Caki2 (cell line): ENCODE results near the gene SGCG. TPM values are rescaled to one million over a fixed set of nuclear protein-coding genes. Genes with fewer than 3 reads are reported as not detected.
"Not testable (repeated sequence)": the region's sequence is repeated elsewhere in the genome, so short reads cannot be mapped to it uniquely, and the experiment has no call there.

Source experiments
- DNase-seq: peaks from one replicate; pipeline ENCODE4 v3.0.0-alpha.2; 2015; ENCODE audit warnings: low read depth
- in situ Hi-C: cut with HindIII; loops from 2 replicates; pipeline ENCODE4 v1.10.0; 2016; ENCODE audit warnings: low sequenced_read_pairs, low pct_unique_long_range_greater_than_20kb, mixed read lengths
- total RNA-seq: library from RNA; depleted of rRNA; stranded (reverse); fragments of >200 nt; shearing (Covaris generic); gene quantifications from 2 replicates; pipeline ENCODE4 v1.2.3, GENCODE V29; 2014; ENCODE audit warnings: low replicate concordance

The SGCG gene
- total RNA-seq, 1 experiment from 2014 or later = not detected

DNA sequence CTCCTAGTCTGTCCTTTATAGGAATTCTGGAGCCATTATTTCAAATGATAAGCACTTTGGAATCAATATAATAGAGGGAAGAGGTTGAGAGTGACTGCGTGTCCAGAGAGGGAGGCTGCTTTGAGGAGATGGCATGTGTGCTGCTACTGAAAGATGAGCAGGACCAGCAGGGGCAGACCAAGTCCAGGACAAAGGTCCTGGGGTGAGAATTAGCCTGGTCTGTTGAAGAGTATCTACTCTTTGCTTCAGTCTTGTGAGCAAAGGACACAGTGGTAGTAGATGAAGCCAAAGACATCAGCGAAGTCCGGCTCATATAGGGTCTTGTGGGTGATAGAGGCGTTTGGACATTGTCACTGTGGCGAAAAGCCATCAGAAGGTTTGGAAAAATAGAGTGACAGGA lies 21.1 kb downstream of the SGCG start:
- in situ Hi-C loops = no loop called here
- no peak for DNase-seq

DNA sequence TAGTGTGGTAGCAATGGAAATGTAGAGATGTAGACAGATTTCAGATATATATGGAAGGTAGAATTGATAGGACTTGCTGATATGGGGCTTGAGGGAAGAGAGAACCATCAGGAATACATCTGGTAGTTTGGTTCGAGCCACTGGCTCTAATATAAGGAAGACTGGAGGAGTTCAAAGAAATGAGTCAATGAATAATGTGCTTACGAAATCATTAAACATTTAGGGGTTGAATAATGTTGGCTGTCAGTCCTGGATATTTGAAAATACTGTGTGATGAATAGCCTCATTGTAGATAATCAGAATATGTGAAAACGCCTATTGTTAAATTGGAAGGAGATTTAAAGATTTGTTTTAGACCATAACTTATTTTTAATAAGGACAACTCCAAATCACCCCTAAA lies 21.6 kb downstream of the SGCG start:
- in situ Hi-C loops = no loop called here
- DNase-seq = no peak

DNA sequence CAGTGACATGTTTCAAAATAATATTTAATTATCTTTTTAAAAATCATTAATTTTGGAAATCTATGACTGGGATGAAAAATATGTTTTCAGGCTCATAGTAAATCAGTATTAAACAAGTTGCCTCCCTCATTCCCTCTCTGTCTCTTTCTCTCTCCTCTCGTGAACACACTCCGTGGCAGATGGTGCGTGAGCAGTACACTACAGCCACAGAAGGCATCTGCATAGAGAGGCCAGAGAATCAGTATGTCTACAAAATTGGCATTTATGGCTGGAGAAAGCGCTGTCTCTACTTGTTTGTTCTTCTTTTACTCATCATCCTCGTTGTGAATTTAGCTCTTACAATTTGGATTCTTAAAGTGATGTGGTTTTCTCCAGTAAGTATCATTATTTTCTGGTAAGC lies 22.7 kb downstream of the SGCG start:
- in situ Hi-C loops = no loop called here
- no peak for DNase-seq

DNA sequence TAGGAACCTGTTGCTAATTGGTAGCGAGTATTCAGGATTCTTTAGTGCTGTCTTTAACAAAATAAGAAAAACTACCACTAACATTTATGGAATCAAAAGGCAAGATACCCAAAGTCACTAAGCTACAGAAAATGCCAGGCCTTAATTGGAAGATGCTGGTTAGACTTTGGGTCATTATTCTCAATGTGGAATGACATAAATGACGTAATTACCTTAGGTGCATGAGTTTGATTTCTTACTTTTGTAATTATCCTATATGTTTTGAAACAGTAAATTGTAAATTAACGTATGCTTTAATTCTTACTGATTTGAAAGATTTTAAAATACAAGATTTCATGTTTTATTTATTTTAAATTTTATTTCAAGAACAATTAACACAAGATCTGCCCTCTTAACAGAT lies 25.0 kb downstream of the SGCG start:
- in situ Hi-C loops = no loop called here

DNA sequence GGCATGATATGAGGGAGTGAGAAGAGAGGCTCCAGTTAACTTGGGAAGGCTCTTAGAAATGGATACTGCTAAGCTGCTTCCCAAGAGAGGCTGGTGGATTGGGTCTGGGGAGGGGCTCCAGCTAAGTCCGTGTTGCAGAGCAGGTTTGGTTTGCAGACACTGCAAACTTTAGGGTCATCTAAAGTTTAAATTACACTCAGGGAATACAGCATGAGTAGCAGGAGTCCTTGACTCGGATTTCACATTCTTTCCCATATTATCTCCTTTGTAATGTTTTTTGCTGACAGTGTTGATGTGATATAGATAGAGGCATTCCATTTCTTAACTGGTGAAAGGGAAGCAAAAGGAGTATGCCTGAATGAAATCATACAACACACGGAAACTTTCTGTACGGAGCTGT lies 31.9 kb downstream of the SGCG start:
- in situ Hi-C loops = no loop called here
- DNase-seq = no peak

More for the DNA sequence above, 25.0 kb downstream of the SGCG start:
- no peak for DNase-seq

DNA sequence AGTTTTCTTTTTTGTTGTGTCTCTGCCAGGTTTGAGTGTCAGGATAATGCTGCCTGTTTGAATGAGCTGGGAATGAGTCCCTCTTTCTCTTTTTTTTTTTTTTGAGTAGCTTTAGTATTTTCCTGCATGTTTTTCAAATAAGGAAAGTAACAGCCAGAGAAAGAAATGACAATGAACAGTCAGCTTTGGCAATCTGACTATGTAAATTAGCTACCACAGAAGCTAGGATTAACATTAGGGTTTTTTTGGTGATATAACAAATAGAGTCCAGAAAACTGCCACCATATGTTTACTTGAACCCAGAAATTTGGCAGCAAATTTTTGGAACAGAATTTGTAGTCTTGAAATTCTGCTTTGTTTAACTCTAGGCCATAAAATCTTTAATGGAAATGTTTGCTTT lies 50.5 kb downstream of the SGCG start:
- in situ Hi-C loops = no loop called here
- DNase-seq = no peak

DNA sequence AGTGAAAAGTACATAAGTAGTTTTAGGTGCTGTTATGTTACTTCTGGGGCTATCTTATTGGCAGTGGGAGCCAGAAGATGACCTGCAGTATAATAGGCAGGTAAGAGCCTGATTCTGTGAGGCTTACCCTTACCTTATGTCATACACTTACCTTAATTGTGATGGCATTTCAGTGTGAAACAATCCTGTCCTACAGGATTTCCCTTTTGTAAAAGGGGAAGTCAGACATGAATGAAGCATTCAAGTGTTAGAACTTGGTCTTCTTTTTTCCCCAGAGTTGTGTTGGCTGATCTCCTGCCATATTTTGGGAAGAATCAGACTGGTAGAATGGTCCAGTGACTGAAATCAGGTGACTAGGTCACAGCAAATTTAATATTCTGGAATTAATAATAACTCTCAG lies 55.2 kb downstream of the SGCG start:
- in situ Hi-C loops = no loop called here

DNA sequence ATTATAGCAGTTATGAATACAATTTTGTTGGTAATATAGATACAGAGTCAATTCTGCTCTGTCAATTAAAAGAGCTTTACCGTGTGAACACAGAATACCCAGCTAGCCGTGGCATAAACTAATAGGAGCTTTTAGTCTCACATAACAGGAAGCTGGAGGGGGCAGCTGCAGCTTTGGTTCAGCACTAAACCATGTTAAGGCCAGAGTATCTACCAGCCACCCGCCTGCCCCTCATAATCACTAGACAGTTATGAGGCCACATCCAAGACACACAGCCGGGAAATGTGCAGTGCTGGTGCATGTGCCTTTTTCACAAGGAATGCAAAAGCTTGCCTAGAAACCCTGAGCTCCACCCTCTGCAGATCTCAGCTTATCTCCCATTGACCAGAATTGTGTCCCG lies 62.3 kb downstream of the SGCG start:
- DNase-seq = no peak
- in situ Hi-C loops = no loop called here

More for the DNA sequence above, 55.2 kb downstream of the SGCG start:
- DNase-seq = no peak

DNA sequence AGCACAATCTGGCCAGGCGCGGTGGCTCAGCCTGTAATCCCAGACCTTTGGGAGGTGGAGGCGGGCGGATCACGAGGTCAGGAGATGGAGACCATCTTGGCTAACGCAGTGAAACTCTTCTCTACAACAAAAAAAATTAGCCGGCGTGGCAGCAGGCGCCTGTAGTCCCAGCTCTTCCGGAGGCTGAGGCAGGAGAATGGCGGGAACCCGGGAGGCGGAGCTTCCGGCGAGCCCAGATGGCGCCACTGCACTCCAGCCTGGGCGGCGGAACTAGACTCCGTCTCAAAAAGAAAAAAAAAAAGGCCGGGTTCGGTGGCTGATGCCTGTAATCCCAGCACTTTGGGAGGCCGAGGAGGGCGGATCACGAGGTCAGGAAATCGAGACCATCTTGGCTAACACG lies 67.6 kb downstream of the SGCG start:
- in situ Hi-C loops, DNase-seq: not testable (repeated sequence)

DNA sequence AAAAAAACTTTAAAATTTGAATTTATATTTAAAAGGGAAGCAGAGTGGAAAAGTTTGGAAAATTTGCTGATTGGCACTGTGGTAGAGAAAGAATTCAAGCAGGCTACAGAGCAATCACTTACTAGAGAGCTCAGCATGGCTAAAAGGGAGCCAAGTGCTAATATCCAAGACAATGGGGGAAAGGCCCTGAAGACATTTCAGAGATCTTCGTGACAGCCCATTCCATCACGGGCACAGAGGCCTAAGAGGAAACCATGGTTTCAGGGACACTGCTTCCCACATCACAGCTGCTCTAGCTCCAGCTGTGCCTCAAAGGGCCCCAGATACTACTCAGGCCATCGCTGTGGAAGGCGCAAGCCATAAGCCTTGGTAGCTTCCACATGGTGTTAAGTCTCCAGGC lies 73.7 kb downstream of the SGCG start:
- in situ Hi-C loops = no loop called here
- no peak for DNase-seq

DNA sequence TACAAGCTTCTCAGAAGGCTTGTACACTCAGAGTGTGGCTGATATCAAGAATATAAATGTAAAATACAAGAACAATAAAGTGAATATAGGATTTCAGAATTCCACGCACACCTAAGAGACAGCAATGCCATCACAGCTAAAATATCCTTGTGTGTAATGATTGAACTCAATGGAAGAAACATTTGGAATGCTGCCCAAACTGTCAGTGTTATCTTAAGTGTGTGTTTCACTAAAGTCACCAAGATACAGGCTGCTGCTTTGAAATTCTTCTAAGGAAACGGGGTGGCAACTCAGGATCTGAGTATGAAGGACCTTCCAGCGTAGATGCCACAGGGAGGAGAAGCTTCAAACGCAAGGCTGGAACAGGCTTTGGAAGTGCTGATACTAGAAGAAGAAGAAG lies 86.8 kb downstream of the SGCG start:
- no peak for DNase-seq
- in situ Hi-C loops = no loop called here

DNA sequence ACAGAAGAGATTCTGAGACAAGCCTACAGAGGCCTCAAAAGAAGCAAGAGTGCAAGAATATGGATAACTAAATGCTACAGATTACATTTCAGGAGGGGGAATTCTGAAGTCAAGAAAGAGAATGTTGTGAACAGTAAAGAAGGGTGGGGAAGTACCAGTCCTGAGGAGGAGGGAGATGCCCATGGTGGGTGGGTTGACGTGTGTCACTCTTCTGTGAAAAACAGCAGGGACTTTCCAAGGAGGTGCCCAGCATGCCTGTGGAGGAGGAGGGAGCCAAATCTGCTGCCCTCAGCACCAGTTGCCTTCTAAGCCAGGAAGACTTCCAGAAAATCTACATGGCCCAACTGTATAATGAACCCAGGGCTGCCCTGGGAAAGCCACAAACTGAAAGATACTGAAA lies 87.7 kb downstream of the SGCG start:
- in situ Hi-C loops = no loop called here
- no peak for DNase-seq

DNA sequence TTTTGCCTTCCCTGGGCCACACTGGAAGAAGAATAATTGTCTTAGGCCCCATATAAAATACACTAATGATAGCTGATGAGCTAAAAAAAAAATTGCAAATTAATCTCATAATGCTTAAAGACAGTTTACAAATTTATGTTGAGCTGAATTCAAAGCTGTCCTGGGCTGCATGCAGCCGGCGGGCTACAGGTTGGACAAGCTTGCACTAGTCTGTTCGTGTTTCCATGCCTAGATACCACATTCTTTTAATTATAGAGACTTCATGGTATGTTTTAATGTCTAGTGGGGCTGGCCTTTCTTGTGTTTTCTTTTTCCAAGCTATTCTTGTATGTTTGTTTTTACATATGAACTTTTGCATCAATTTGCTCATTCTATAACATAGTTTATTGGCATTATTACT lies 90.6 kb downstream of the SGCG start:
- in situ Hi-C loops = no loop called here
- DNase-seq = no peak

DNA sequence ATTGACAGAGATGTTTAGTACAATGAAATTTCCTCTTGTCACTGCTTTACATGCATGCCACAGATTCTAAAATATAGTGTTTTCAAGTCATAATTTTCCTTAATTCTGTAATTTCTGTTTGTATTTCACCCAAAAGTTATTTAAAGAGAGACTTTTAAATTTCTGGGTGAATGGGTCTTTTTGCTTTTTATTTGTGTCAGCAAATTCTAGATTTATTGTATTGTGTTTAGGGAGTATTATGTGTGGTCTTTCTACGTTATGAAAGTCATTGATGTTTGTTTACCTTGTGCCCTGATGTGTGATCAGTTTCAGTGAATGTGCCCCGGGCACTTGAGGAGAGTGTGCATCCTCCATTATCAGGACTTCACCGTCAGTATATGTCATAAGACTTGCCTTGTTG lies 92.7 kb downstream of the SGCG start:
- in situ Hi-C loops = no loop called here
- DNase-seq = no peak

DNA sequence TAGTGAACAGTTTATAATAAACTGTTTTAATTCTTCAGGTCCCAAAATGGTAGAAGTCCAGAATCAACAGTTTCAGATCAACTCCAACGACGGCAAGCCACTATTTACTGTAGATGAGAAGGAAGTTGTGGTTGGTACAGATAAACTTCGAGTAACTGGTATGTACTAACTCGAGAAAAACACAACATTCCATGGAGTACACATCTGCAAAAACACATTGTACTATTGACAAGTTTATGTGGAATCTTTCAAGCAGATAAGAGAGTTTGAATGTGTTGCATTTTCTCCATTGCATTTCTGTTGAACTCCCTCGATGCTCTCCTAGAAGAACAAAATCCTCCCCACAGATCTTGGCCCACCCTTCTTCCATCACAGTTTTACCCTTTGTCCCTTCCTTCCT lies 98.5 kb downstream of the SGCG start:
- in situ Hi-C loops = no loop called here
- DNase-seq = no peak

DNA sequence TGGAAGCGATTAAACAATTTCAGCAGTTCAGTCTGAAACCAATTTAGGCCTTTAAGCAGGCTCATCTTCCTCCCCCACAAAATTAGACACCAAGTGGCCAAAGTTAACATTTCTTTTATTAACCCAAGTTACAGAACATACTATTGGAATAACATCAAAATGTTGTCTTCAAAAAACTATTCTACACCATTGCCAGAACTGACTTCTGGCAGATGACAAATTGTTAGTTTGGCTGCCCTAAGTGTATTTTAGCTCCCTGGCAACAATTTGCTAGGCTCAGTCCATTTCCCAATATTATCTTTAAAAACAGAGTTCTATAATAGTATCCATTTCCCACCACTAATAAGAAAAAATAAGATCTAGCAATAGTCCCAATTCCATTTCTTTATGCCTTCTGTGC lies 107.8 kb downstream of the SGCG start:
- DNase-seq = no peak
- in situ Hi-C loops = no loop called here

DNA sequence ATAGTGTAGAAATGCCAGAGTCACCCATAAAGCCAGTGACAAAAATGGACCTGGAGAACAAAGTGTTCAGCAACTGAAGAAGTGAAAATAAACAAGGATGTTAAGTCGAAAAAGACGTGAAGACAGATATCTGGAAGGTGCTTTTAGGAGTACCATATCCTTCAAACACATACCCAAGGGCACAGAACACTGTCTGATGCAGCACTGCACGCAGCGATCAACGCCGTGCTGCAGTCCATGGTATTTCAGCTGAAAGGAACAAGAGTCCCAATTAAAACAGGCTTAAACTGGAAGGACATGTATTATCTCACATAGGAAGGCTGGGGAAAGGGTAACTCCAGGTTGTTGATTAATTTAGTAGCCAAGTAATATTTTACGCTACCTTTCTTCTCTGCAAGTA lies 108.2 kb downstream of the SGCG start:
- in situ Hi-C loops = no loop called here

DNA sequence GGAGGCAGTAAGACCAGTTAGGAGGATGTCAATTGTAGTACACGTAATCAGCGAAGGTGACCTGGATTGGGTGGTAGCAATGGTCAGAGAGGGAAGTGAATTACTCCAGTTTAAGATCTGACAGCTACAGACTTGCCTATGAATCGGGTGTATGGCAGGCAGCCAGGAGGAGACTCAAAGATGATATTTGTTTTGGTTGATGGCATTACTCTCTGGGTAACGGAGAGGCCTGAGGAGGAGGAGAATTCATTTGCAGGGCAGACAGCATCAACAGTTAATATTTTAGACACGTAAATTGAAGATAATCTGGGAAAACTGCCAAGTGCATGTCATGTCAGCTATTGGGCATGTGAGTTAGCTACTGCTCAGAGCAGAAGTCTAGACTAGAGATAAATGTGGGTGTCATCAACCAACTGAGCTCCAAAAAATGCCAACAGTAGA lies 109.2 kb downstream of the SGCG start:
- peak; percentile 44 for DNase-seq
- in situ Hi-C loops = no loop called here

More for the DNA sequence above, 108.2 kb downstream of the SGCG start:
- DNase-seq = no peak

DNA sequence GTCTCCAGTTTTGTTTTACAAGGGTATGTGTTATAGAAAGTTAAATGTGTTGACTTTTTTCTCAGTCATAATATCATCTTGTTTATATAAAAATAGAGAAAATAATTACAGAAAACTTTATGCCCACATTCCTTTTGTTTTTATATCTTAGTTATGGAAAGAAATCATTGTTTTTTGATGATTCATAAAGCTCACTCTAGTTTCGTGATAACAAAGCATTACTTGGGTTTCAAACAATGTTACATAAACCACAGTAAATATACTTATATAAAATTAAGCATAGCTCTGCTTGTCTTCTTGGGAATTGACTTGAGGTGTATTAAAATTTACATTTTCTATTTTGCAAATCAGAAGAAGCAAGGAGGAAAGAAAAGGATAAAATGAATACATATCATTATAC lies 111.8 kb downstream of the SGCG start:
- no peak for DNase-seq
- in situ Hi-C loops = no loop called here

DNA sequence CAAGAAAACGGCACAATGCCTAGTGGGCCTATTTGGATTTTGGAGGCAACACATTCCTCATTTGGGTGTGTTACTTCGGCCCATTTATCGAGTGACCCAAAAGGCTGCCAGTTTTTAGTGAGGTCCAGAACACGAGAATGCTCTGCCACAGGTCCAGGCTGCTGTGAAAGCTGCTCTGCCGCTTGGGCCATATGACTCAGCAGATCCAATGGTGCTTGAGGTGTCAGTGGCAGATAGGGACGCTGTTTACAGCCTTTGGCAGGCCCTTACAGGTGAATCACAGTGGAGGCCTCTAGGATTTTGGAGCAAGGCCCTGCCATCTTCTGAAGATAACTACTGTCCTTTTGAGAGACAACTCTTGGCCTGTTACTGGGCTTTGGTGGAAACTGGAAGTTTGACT lies 134.1 kb downstream of the SGCG start:
- in situ Hi-C loops, DNase-seq: not testable (repeated sequence)

DNA sequence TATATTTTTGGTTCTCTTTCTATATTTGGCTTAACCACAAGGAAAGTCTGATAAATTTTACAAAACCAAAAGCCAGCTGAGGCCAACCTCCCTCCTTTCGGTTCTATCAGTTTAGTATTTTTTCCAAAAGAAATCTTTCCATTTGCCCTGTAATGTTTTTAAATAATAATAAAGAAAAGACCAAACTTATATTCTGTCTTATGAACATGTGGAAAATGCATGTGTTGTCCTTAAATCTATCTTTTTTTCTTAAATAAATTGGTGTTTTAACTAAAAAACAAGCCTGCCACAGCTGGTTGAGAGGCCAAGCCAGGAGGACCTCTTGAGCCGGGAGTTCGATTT lies 139.1 kb downstream of the SGCG start:
- in situ Hi-C loops = no loop called here
- DNase-seq = no peak
